ENCODE measurements around the gene WDR62. TPM values are rescaled to one million over a fixed set of nuclear protein-coding genes. Genes with fewer than 3 reads are reported as not detected.
"Not testable (repeated sequence)": the region's sequence is repeated elsewhere in the genome, so short reads cannot be mapped to it uniquely, and the experiment has no call there.

WDR62 gene
- total RNA-seq, 2 experiments from 2014 or later = 2.0 to 2.6 TPM

DNA sequence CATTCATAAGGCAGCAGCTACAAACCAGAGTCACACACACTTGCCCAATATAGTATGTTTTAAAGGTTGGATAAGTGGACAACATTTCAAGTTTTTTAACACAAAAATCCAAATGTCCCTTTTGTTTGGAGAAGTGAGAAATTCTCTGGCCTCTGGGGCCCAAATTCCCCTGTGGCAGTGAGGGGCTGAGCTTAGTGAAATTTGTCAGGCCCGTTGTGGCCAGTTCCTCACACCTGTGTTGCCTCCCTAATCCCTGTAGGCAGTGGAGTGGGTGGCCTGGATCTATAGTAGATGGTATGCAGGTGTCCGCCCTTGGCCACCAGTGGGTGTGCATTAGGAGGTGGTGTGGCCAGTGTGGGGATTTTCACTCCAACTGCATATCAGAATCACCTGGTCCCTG is 6.7 kb downstream of the WDR62 start:
- H3K27me3 ChIP-seq (ENCODE audit: control insufficient read depth in 1 of 2, insufficient read depth in 2 of 2, low read length in 2 of 2) = no peaks in the 10 kb centered on the region
- H3K4me1 ChIP-seq (ENCODE audit: insufficient read depth, low read length) = no peaks in the 10 kb centered on the region
- no peaks in the 10 kb centered on the region for H3K27me3 Mint-ChIP-seq
- ATAC-seq (ENCODE audit: poor library complexity) (no peak), DNase-seq (no peak)
- no peak overlapping the region for H3K27ac ChIP-seq (ENCODE audit: low read depth in 1 of 2, low read length in 2 of 2)
- H3K9me3 ChIP-seq (ENCODE audit: control insufficient read depth in 1 of 2, insufficient read depth in 1 of 2, low read length in 2 of 2) = no peaks in the 10 kb centered on the region
- intact Hi-C loops (cut with DNase I, micrococcal nuclease) = loop anchor here in 1 of 2 experiments (2.0 kb wide), 1 partner anchor 111 kb away; no protein-coding TSS in a partner anchor
- no peak overlapping the region for H3K4me3 ChIP-seq (ENCODE audit: low read length)
- ChIA-PET POLR2A (no interaction called here), CTCF (no interaction called here)
- no peak overlapping the region for H3K4me3 Mint-ChIP-seq
- no peaks in the 10 kb centered on the region for H3K36me3 Mint-ChIP-seq (ENCODE audit: low read depth)
- peaks cover 1% of the 10 kb centered on the region for H3K4me1 Mint-ChIP-seq (ENCODE audit: low read depth)
- no peak overlapping the region for H3K27ac Mint-ChIP-seq
- H3K9me3 Mint-ChIP-seq = no peaks in the 10 kb centered on the region
- TF ChIP-seq, protein P1, sequence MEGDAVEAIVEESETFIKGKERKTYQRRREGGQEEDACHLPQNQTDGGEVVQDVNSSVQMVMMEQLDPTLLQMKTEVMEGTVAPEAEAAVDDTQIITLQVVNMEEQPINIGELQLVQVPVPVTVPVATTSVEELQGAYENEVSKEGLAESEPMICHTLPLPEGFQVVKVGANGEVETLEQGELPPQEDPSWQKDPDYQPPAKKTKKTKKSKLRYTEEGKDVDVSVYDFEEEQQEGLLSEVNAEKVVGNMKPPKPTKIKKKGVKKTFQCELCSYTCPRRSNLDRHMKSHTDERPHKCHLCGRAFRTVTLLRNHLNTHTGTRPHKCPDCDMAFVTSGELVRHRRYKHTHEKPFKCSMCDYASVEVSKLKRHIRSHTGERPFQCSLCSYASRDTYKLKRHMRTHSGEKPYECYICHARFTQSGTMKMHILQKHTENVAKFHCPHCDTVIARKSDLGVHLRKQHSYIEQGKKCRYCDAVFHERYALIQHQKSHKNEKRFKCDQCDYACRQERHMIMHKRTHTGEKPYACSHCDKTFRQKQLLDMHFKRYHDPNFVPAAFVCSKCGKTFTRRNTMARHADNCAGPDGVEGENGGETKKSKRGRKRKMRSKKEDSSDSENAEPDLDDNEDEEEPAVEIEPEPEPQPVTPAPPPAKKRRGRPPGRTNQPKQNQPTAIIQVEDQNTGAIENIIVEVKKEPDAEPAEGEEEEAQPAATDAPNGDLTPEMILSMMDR (IDR thresholded peaks at IDR 0.05) = no peak
- H3K36me3 ChIP-seq (ENCODE audit: insufficient read depth, low read length) = no peaks in the 10 kb centered on the region

DNA sequence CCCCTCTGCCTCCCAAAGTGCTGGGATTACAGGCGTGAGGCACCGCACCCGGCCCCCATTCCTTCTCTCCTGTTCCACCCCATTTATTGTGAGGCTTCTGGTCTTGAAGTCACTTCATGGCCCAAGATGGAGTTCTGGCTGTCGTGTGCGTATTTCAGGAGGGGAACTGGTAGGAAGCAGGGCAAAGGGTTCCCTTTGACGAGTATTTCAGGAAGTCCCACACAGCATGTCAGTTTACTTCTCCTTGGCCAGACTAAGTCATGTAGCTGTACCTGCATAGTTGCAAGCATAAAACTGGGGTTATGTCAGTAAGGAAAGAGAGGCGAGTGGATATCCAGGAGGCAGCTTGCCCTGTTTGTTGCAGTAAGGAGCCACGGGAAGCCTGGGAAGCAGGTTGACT is 10.1 kb downstream of the WDR62 start:
- Mint-ChIP-seq H3K36me3 (ENCODE audit: low read depth) (no peaks in the 10 kb centered on the region), H3K4me3 (no peak overlapping the region), H3K27ac (no peak overlapping the region), H3K9me3 (no peaks in the 10 kb centered on the region), H3K4me1 (ENCODE audit: low read depth) (no peaks in the 10 kb centered on the region), H3K27me3 (no peaks in the 10 kb centered on the region)
- intact Hi-C loops (cut with DNase I, micrococcal nuclease) = no loop called here
- DNase-seq (no peak), ATAC-seq (ENCODE audit: poor library complexity) (no peak)
- Histone ChIP-seq H3K9me3 (ENCODE audit: control insufficient read depth in 1 of 2, insufficient read depth in 1 of 2, low read length in 2 of 2) (no peaks in the 10 kb centered on the region), H3K4me3 (ENCODE audit: low read length) (no peak overlapping the region), H3K27me3 (ENCODE audit: control insufficient read depth in 1 of 2, insufficient read depth in 2 of 2, low read length in 2 of 2) (no peaks in the 10 kb centered on the region), H3K36me3 (ENCODE audit: insufficient read depth, low read length) (peaks cover 3% of the 10 kb centered on the region), H3K4me1 (ENCODE audit: insufficient read depth, low read length) (no peaks in the 10 kb centered on the region), H3K27ac (ENCODE audit: low read depth in 1 of 2, low read length in 2 of 2) (no peak overlapping the region)
- ChIA-PET CTCF (no interaction called here), POLR2A (no interaction called here)
- TF ChIP-seq, protein P1 (IDR thresholded peaks at IDR 0.05) = no peak

DNA sequence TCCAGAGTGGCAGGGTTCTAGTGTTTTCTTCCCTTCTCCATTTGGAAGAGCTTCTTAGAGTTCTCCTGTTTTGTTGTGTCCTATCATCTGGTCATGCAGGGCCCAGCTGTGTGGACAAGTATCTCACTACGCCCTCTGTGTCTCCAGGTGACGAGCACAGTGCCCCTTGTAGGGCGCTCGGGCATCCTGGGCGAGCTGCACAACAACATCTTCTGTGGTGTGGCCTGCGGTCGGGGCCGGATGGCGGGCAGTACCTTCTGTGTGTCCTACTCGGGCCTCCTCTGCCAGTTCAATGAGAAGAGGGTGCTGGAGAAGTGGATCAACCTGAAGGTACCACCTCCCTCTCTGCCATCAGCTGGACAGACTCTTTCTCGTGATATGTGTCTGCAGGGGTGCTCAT is 13.0 kb downstream of the WDR62 start:
- H3K4me3 Mint-ChIP-seq = no peak overlapping the region
- Histone ChIP-seq H3K4me1 (ENCODE audit: insufficient read depth, low read length) (no peaks in the 10 kb centered on the region), H3K27ac (ENCODE audit: low read depth in 1 of 2, low read length in 2 of 2) (no peak overlapping the region), H3K4me3 (ENCODE audit: low read length) (no peak overlapping the region), H3K36me3 (ENCODE audit: insufficient read depth, low read length) (peaks cover 3% of the 10 kb centered on the region), H3K27me3 (ENCODE audit: control insufficient read depth in 1 of 2, insufficient read depth in 2 of 2, low read length in 2 of 2) (no peaks in the 10 kb centered on the region), H3K9me3 (ENCODE audit: control insufficient read depth in 1 of 2, insufficient read depth in 1 of 2, low read length in 2 of 2) (no peaks in the 10 kb centered on the region)
- intact Hi-C loops (cut with DNase I, micrococcal nuclease) = no loop called here
- H3K27me3 Mint-ChIP-seq = no peaks in the 10 kb centered on the region
- POLR2A ChIA-PET = no interaction called here
- TF ChIP-seq, protein P1 (IDR thresholded peaks at IDR 0.05) = no peak
- no peaks in the 10 kb centered on the region for H3K4me1 Mint-ChIP-seq (ENCODE audit: low read depth)
- H3K36me3 Mint-ChIP-seq (ENCODE audit: low read depth) = no peaks in the 10 kb centered on the region
- ATAC-seq (ENCODE audit: poor library complexity) (no peak), DNase-seq (no peak)
- H3K9me3 Mint-ChIP-seq = no peaks in the 10 kb centered on the region
- CTCF ChIA-PET = no interaction called here
- no peak overlapping the region for H3K27ac Mint-ChIP-seq

DNA sequence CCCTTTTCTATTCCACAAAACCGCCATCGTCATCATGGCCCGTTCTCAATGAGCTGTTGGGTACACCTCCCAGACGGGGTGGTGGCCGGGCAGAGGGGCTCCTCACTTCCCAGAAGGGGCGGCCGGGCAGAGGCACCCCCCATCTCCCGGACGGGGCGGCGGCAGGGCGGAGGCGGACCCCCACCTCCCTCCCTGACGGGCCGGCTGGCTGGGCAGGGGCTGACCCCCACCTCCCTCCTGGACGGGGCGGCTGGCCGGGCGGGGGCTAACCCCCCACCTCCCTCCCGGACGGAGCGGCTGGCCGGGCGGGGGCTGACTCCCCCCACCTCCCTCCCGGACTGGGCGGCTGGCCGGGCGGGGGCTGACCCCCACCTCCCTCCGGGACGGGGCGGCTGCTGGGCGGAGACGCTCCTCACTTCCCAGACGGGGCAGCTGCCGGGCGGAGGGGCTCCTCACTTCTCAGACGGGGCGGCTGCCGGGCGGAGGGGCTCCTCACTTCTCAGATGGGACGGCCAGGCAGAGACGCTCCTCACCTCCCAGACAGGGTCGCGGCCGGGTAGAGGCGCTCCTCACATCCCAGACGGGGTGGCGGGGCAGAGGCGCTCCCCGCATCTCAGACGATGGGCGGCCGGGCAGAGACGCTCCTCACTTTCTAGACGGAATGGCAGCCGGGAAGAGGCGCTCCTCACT is 14.3 kb downstream of the WDR62 start:
- H3K4me3 Mint-ChIP-seq; POLR2A ChIA-PET; H3K27ac Mint-ChIP-seq; DNase-seq; intact Hi-C loops (cut with DNase I, micrococcal nuclease); H3K27me3 Mint-ChIP-seq; H3K27ac ChIP-seq (ENCODE audit: low read depth in 1 of 2, low read length in 2 of 2); H3K27me3 ChIP-seq (ENCODE audit: control insufficient read depth in 1 of 2, insufficient read depth in 2 of 2, low read length in 2 of 2); H3K4me1 Mint-ChIP-seq (ENCODE audit: low read depth); ATAC-seq (ENCODE audit: poor library complexity); H3K9me3 ChIP-seq (ENCODE audit: control insufficient read depth in 1 of 2, insufficient read depth in 1 of 2, low read length in 2 of 2); H3K36me3 Mint-ChIP-seq (ENCODE audit: low read depth); H3K36me3 ChIP-seq (ENCODE audit: insufficient read depth, low read length); H3K4me3 ChIP-seq (ENCODE audit: low read length); H3K9me3 Mint-ChIP-seq; H3K4me1 ChIP-seq (ENCODE audit: insufficient read depth, low read length); CTCF ChIA-PET: not testable (repeated sequence)

Measured in CD4-positive, alpha-beta T cell (primary cell).